Muscle layer of duodenum (tissue), 2 donors: Measurements from ENCODE around the gene TDRKH.
"Not testable (repeated sequence)": the region's sequence is repeated elsewhere in the genome, so short reads cannot be mapped to it uniquely, and the experiment has no call there.

Source experiments
- H3K27ac ChIP-seq: one replicate; pipeline ENCODE4 v1.7.0; 2013; ENCODE audit warnings: mild to moderate bottlenecking, low read length
- H3K27me3 ChIP-seq: one replicate; pipeline ENCODE4 v1.7.0; 2013; ENCODE audit warnings: low read depth, mild to moderate bottlenecking, control low read depth, low read length
- H3K36me3 ChIP-seq, 2 donors: one replicate each; pipeline ENCODE4 v1.7.0; 2013; ENCODE audit warnings: low read length in 2 of 2, control low read depth in 1 of 2, mild to moderate bottlenecking in 1 of 2; ENCODE audit not compliant: insufficient read depth in 2 of 2, control insufficient read depth in 1 of 2
- H3K4me1 ChIP-seq, 2 donors: one replicate each; pipeline ENCODE4 v1.7.0; 2013; ENCODE audit warnings: low read length in 2 of 2, mild to moderate bottlenecking in 2 of 2, control low read depth in 1 of 2, moderate library complexity in 1 of 2; ENCODE audit not compliant: insufficient read depth in 2 of 2, control insufficient read depth in 1 of 2
- H3K4me3 ChIP-seq, 2 donors: one replicate each; pipeline ENCODE4 v1.7.0; 2013; ENCODE audit warnings: low read length in 2 of 2, low read depth in 1 of 2, mild to moderate bottlenecking in 1 of 2
- H3K9me3 ChIP-seq, 2 donors: one replicate each; pipeline ENCODE4 v1.7.0; 2013; ENCODE audit warnings: low read length in 2 of 2, control low read depth in 1 of 2, mild to moderate bottlenecking in 1 of 2; ENCODE audit not compliant: control insufficient read depth in 1 of 2
- donor health status: healthy.

TDRKH gene

DNA sequence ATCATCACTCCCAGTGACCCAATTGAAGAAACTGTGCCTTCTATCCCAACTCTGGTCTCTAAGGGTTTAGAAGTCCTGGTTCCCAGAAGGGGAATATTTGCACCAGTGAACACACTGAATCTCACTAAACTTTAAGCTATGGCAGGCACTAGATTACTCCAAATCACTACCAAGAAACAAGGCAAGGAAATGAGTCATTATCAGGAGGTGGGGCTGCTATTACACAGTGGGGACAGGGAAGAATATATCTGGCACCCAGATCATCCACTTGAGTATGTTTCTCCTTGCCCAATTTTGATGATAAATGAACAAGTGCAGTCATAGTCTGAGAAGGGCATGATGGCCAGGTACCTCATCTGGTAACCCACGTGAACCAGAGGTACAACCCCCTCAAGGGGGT, 34.0 kb downstream of the TDRKH start:
- H3K4me1 ChIP-seq = no peaks in the 10 kb centered on the region
- peaks cover 22 to 35% of the 10 kb centered on the region in 2 donors for H3K36me3 ChIP-seq
- H3K27ac ChIP-seq = no peak overlapping the region
- no peaks in the 10 kb centered on the region for H3K27me3 ChIP-seq
- H3K4me3 ChIP-seq = no peak overlapping the region
- H3K9me3 ChIP-seq = no peaks in the 10 kb centered on the region

DNA sequence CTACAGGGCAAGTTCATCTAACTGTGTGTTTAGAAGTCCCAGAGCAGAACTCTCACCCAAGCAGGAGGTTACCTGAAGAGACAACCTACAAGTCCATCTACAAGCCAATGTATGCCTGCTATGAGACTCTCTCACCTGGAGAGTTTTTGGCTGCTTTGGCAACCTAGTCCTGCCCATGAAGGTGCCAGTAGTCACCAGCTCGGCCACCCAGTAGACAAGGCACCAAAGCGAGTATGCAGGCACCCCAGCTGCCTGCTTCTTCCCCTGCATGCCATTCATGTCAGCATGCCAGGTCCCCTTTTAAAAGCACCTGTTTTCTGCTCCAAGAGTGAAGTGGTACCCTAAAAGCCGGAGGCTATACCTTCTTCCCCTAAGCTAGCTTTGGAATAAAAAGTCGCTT, 48.8 kb downstream of the TDRKH start:
- no peak overlapping the region for H3K4me3 ChIP-seq
- H3K4me1 ChIP-seq = no peaks in the 10 kb centered on the region
- H3K9me3 ChIP-seq = no peaks in the 10 kb centered on the region
- no peaks in the 10 kb centered on the region for H3K36me3 ChIP-seq
- H3K27ac ChIP-seq = no peak overlapping the region
- H3K27me3 ChIP-seq = no peaks in the 10 kb centered on the region

GRCh38 chr1:151739590-151740355, 50.5 kb downstream of the TDRKH start:
- Histone ChIP-seq H3K27ac (no peak overlapping the region), H3K36me3 (no peaks in the 10 kb centered on the region), H3K4me1 (no peaks in the 10 kb centered on the region), H3K27me3 (no peaks in the 10 kb centered on the region), H3K4me3 (no peak overlapping the region), H3K9me3 (no peaks in the 10 kb centered on the region)

DNA sequence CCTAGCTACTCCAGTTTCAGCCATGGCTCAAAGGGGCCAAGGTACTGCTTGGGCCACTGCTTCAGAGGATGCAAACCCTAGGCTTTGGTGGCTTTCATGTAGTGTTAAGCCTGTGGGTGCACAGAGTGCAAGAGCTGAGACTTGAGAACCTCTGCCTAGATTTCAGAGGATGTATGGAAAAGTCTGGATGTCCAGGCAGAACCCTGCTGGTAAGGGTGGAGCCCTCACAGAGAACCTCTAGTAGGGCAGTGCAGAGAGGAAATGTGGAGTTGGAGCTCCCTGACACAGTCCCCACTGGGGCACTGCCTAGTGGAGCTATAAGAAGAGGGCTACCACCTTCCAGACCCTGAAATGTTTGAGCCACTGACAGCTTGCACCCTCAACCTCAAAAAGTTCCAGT, 52.8 kb downstream of the TDRKH start:
- no peaks in the 10 kb centered on the region for H3K36me3 ChIP-seq

GRCh38 chr1:151737026-151737425, 53.3 kb downstream of the TDRKH start:
- H3K4me1 ChIP-seq = no peaks in the 10 kb centered on the region
- H3K9me3 ChIP-seq = no peaks in the 10 kb centered on the region

More for the DNA sequence above, 52.8 kb downstream of the TDRKH start:
- Histone ChIP-seq H3K4me1 (no peaks in the 10 kb centered on the region), H3K9me3 (no peaks in the 10 kb centered on the region), H3K27me3 (no peaks in the 10 kb centered on the region), H3K27ac (no peak overlapping the region), H3K4me3 (no peak overlapping the region)

GRCh38 chr1:151733995-151734394, 56.3 kb downstream of the TDRKH start:
- not testable (repeated sequence) for H3K9me3 ChIP-seq, H3K27me3 ChIP-seq, H3K27ac ChIP-seq, H3K36me3 ChIP-seq, H3K4me3 ChIP-seq, H3K4me1 ChIP-seq

More at GRCh38 chr1:151737026-151737425, 53.3 kb downstream of the TDRKH start:
- Histone ChIP-seq H3K36me3 (no peaks in the 10 kb centered on the region), H3K27ac (no peak overlapping the region), H3K4me3 (no peak overlapping the region), H3K27me3 (no peaks in the 10 kb centered on the region)

DNA sequence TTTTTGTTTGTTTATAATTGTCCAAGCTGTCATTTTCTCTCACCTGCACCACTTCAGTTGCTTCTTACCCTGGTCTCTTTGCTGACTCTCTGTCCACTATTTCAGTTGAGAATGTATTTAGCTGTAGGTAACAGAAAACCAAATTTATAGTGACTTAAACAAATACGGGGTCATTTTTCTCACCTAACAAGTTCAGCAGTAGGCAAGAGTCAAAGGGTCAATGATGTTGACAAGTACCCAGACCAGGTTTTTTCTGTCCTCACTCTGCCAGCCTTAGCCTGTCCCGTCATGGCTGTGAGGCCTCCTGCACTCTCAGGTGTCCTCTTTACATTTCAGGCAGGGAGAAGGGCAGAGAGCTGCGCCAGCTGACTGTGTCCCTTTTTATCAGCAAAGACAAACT, 57.2 kb downstream of the TDRKH start:
- no peaks in the 10 kb centered on the region for H3K9me3 ChIP-seq
- H3K4me1 ChIP-seq = no peaks in the 10 kb centered on the region
- no peak overlapping the region for H3K27ac ChIP-seq
- no peaks in the 10 kb centered on the region for H3K27me3 ChIP-seq
- no peak overlapping the region for H3K4me3 ChIP-seq
- no peaks in the 10 kb centered on the region for H3K36me3 ChIP-seq

- Histone ChIP-seq H3K27me3 (no peaks in the 10 kb centered on the region), H3K36me3 (no peaks in the 10 kb centered on the region), H3K27ac (no peak overlapping the region), H3K4me3 (no peak overlapping the region), H3K4me1 (no peaks in the 10 kb centered on the region), H3K9me3 (no peaks in the 10 kb centered on the region)
Observed at GRCh38 chr1:151729966-151730291, 60.4 kb downstream of the TDRKH start.

DNA sequence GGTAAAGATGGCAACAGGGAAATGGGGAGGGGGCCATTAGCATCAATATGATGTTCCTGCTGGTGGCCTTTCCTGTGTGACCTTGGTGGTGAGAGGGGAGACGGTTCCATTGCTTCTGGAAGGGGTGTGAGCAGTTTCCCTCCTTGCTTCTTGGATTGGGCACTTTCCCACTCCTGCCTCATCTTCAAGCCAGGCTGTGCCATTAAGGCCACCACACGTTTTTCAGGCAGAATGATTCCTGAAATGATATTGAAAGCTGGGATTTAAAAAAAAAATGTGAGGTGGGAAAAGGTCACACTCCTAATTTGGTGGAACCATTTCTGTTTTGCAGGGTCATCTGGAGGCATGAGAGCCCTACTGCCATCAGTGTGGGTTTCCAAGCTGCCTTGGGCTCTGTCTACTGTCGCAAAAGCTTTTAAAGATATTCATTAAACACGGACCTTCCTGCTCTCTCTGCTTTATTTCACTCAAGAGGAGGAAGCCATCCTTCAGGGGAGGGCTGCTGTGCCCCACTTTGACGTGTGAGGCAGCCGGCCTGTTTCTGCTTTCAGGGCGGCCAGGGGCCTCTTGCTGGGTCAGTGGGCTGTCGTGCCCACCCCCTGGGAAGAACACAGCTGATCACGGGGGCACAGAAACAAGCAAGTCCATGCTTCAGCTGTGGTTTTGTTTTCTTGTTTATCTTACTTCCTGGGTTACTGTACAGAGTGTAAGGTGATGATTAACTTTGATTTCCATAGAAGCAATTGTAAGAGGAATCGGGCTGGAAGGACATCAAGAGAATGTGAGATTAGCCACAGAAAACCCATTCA, 60.9 kb downstream of the TDRKH start:
- Histone ChIP-seq H3K27me3 (peaks cover under 1% of the 10 kb centered on the region), H3K4me1 (no peaks in the 10 kb centered on the region), H3K27ac (peak overlapping the region; percentile 52), H3K9me3 (no peaks in the 10 kb centered on the region), H3K36me3 (no peaks in the 10 kb centered on the region), H3K4me3 (no peak overlapping the region)

GRCh38 chr1:151728151-151729054, 61.9 kb downstream of the TDRKH start:
- no peak overlapping the region for H3K4me3 ChIP-seq
- no peaks in the 10 kb centered on the region for H3K4me1 ChIP-seq
- peak overlapping the region; percentile 79 for H3K27ac ChIP-seq
- no peaks in the 10 kb centered on the region for H3K9me3 ChIP-seq
- no peaks in the 10 kb centered on the region for H3K36me3 ChIP-seq
- peaks cover 5% of the 10 kb centered on the region for H3K27me3 ChIP-seq

GRCh38 chr1:151723726-151724370, 66.5 kb downstream of the TDRKH start:
- Histone ChIP-seq H3K36me3 (no peaks in the 10 kb centered on the region), H3K27ac (no peak overlapping the region), H3K27me3 (peaks cover 5% of the 10 kb centered on the region), H3K9me3 (no peaks in the 10 kb centered on the region), H3K4me1 (peaks cover 11 to 12% of the 10 kb centered on the region in 2 donors), H3K4me3 (no peak overlapping the region)
